D721Med (cell line): ENCODE results near the gene PC.
"Not testable (repeated sequence)": the region's sequence is repeated elsewhere in the genome, so short reads cannot be mapped to it uniquely, and the experiment has no call there.

Experiments used
- DNase-seq: peaks from one replicate; pipeline ENCODE4 v3.0.0; 2011; ENCODE audit warnings: low spot score; ENCODE audit not compliant: insufficient read length
- FAIRE-seq: peaks from 2 replicates; lab custom pipeline; 2011; peaks lifted over from hg19 to GRCh38; lab: Jason Lieb, UNC
- CTCF ChIP-seq: IDR thresholded peaks from 2 replicates; pipeline ENCODE4 v1.5.1; 2012; ENCODE audit warnings: mild to moderate bottlenecking, control low read depth; ENCODE audit not compliant: insufficient read depth; ENCODE audit errors: missing control alignments

Gene PC

GRCh38 chr11:66835768-66836405, 122.3 kb downstream of the PC start:
- TF ChIP-seq CTCF, result no peak
- FAIRE-seq, result no peak
- no peak for DNase-seq

- TF ChIP-seq CTCF, result no peak
- DNase-seq, result no peak
- FAIRE-seq, result no peak
Observed at GRCh38 chr11:66834943-66835342, 123.2 kb downstream of the PC start.

GRCh38 chr11:66834539-66834845, 123.7 kb downstream of the PC start:
- FAIRE-seq (no peak), DNase-seq (no peak)
- TF ChIP-seq CTCF, result no peak

- FAIRE-seq, result not testable (repeated sequence)
Observed at GRCh38 chr11:66824573-66824972, 133.6 kb downstream of the PC start.

GRCh38 chr11:66823700-66824099, 134.5 kb downstream of the PC start:
- DNase-seq (no peak), FAIRE-seq (no peak)
- no peak for TF ChIP-seq CTCF

More at GRCh38 chr11:66824573-66824972, 133.6 kb downstream of the PC start:
- not testable (repeated sequence) for DNase-seq

GRCh38 chr11:66820901-66821300, 137.3 kb downstream of the PC start:
- DNase-seq, result no peak
- no peak for TF ChIP-seq CTCF
- no peak for FAIRE-seq

- DNase-seq (no peak), FAIRE-seq (no peak)
Observed at GRCh38 chr11:66820381-66820780, 137.8 kb downstream of the PC start.

More at GRCh38 chr11:66820381-66820780, 137.8 kb downstream of the PC start:
- no peak for TF ChIP-seq CTCF
